IPS-20b (cell line): ENCODE results near the gene PCDHGA8.
"Not testable (repeated sequence)": the region's sequence is repeated elsewhere in the genome, so short reads cannot be mapped to it uniquely, and the experiment has no call there.

Source experiments
- H3K27ac ChIP-seq: one replicate; pipeline ENCODE4 v1.5.1; 2013; ENCODE audit warnings: low read length
- H3K27me3 ChIP-seq: 2 replicates; pipeline ENCODE4 v1.6.1; 2013; ENCODE audit warnings: mild to moderate bottlenecking, low read length, inconsistent platforms; ENCODE audit not compliant: insufficient read depth
- H3K36me3 ChIP-seq: 2 replicates; pipeline ENCODE4 v1.6.1; 2013; ENCODE audit warnings: low read depth, mild to moderate bottlenecking, inconsistent platforms, low read length, moderate library complexity; ENCODE audit not compliant: insufficient read depth
- H3K4me1 ChIP-seq: 2 replicates; pipeline ENCODE4 v1.6.1; 2013; ENCODE audit warnings: mild to moderate bottlenecking, control low read depth, inconsistent platforms, low read length, moderate library complexity; ENCODE audit not compliant: insufficient read depth
- H3K4me3 ChIP-seq: 2 replicates; pipeline ENCODE4 v1.5.1; 2013; ENCODE audit warnings: mild to moderate bottlenecking, low read length, inconsistent platforms
- H3K9ac ChIP-seq: 2 replicates; pipeline ENCODE4 v1.6.1; 2013; ENCODE audit warnings: low read depth, mild to moderate bottlenecking, inconsistent platforms, low read length, moderate library complexity
- H3K9me3 ChIP-seq: 2 replicates; pipeline ENCODE4 v1.6.1; 2013; ENCODE audit warnings: mild to moderate bottlenecking, low read depth, low read length, inconsistent platforms; ENCODE audit not compliant: insufficient read depth

Gene PCDHGA8

DNA sequence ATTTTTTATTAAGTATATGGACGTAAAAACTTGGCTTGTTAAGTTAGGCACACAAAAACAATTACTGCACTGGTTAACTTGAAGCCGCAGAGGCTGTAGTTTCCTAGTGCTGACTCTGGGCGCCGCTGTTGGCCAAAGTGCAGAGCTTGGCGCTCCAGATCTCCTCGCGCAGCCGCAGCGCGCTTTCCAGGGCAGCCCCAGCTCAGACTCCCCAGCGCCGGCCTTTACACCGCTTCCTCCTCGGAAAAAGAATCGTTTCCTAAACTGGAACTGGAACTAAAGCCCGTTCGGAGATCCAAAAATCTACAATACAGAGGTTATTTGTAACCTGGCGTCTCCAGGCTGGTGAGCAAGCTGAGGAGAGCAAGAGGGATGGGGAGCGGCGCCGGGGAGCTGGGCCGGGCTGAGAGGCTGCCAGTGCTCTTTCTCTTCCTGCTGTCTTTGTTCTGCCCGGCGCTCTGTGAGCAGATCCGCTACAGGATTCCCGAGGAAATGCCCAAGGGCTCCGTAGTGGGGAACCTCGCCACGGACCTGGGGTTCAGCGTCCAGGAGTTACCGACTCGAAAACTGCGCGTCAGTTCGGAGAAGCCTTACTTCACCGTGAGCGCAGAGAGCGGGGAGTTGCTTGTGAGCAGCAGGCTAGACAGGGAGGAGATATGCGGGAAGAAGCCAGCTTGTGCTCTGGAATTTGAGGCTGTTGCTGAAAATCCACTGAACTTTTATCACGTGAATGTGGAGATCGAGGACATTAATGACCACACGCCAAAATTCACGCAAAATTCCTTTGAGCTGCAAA, 5.5 kb downstream of the PCDHGA8 start, which contains the start of gene PCDHGB5:
Gene PCDHGB5 (plus strand): TSS at position 192 of the 796 bp plus-strand sequence. CDS start 181 bp downstream, at position 373.
- not testable (repeated sequence) for H3K36me3 ChIP-seq, H3K27ac ChIP-seq, H3K4me3 ChIP-seq, H3K27me3 ChIP-seq, H3K4me1 ChIP-seq, H3K9ac ChIP-seq
- H3K9me3 ChIP-seq: peaks cover 79% of the 10 kb centered on the region

DNA sequence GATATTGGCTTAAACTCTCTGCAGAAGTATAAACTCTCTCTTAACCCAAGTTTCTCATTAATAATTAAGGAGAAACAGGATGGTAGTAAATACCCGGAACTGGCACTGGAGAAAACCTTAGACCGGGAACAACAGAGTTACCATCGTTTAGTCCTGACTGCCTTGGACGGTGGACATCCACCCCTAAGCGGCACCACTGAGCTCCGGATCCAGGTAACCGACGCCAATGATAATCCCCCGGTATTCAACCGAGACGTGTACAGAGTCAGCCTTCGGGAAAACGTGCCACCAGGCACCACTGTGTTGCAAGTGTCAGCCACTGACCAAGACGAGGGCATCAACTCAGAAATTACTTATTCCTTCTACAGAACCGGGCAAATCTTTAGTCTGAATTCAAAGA, 6.2 kb downstream of the PCDHGA8 start:
- Histone ChIP-seq H3K9ac (no peak overlapping the region), H3K4me1 (no peaks in the 10 kb centered on the region), H3K27ac (no peak overlapping the region), H3K27me3 (no peaks in the 10 kb centered on the region), H3K9me3 (peaks cover 74% of the 10 kb centered on the region), H3K4me3 (no peak overlapping the region), H3K36me3 (no peaks in the 10 kb centered on the region)

GRCh38 chr5:141399555-141400258, 7.3 kb downstream of the PCDHGA8 start:
- Histone ChIP-seq H3K9me3 (peaks cover 65% of the 10 kb centered on the region), H3K27me3 (no peaks in the 10 kb centered on the region), H3K36me3 (no peaks in the 10 kb centered on the region), H3K9ac (no peak overlapping the region), H3K4me3 (no peak overlapping the region), H3K4me1 (no peaks in the 10 kb centered on the region), H3K27ac (no peak overlapping the region)

GRCh38 chr5:141402553-141403243, 10.3 kb downstream of the PCDHGA8 start, which contains the start of gene PCDHGA9:
Gene PCDHGA9 (plus strand): TSS chr5:141402778. CDS start chr5:141402953, 175 bp downstream.
- Histone ChIP-seq H3K27me3 (no peaks in the 10 kb centered on the region), H3K4me3 (no peak within 1 kb of the TSS), H3K9ac (no peak within 1 kb of the TSS), H3K36me3 (no peaks in the 10 kb centered on the region), H3K9me3 (peaks cover 38% of the 10 kb centered on the region), H3K4me1 (no peaks in the 10 kb centered on the region), H3K27ac (no peak within 1 kb of the TSS)

- peaks cover 37% of the 10 kb centered on the region for H3K9me3 ChIP-seq
- H3K27ac ChIP-seq: no peak overlapping the region
- H3K4me3 ChIP-seq: no peak overlapping the region
- H3K9ac ChIP-seq: no peak overlapping the region
- H3K36me3 ChIP-seq: no peaks in the 10 kb centered on the region
- H3K4me1 ChIP-seq: no peaks in the 10 kb centered on the region
- H3K27me3 ChIP-seq: peaks cover under 1% of the 10 kb centered on the region; the same call in 1 of the 2 replicates
These were observed 11.0 kb downstream of the PCDHGA8 start for GRCh38 chr5:141403387-141403786.

GRCh38 chr5:141407790-141408505, 15.5 kb downstream of the PCDHGA8 start, which contains the start of gene PCDHGB6:
Gene PCDHGB6 (plus strand): TSS chr5:141408021. CDS start chr5:141408203, 182 bp downstream.
- Histone ChIP-seq H3K9me3 (peaks cover 16% of the 10 kb centered on the region; the same call in 1 of the 2 replicates), H3K9ac (peak within 1 kb of the TSS; percentile 76), H3K27me3 (peaks cover 12% of the 10 kb centered on the region), H3K4me3 (peak within 1 kb of the TSS; percentile 84)
- not testable (repeated sequence) for H3K36me3 ChIP-seq, H3K4me1 ChIP-seq, H3K27ac ChIP-seq

- Histone ChIP-seq H3K27me3 (peaks cover 12% of the 10 kb centered on the region), H3K36me3 (no peaks in the 10 kb centered on the region), H3K9ac (no peak overlapping the region), H3K4me3 (no peak overlapping the region), H3K27ac (no peak overlapping the region), H3K4me1 (no peaks in the 10 kb centered on the region), H3K9me3 (peaks cover 27% of the 10 kb centered on the region)
These were observed 17.3 kb downstream of the PCDHGA8 start for GRCh38 chr5:141409598-141410306.

DNA sequence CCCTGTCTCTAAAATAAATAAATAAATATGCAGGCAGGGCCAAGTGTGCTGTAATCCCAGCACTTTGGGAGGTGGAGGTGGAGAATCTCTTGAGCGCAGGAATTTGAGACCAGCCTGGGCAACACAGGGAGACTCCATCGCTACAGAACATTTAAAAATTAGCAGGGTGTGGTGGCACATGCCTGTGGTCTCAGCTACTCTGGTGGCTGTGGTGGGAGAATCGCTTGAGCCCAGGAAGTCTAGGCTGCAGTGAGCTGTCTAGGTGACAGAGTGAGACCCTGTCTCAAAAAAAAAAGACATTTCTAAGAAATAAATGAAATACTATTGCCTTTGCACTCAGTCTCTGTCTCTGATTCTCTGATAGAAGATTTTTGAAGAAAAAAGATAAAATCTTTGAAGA, 19.1 kb downstream of the PCDHGA8 start:
- H3K4me1 ChIP-seq: no peaks in the 10 kb centered on the region
- no peak overlapping the region for H3K4me3 ChIP-seq
- H3K36me3 ChIP-seq: no peaks in the 10 kb centered on the region
- H3K9ac ChIP-seq: no peak overlapping the region
- peaks cover 27% of the 10 kb centered on the region for H3K9me3 ChIP-seq
- no peak overlapping the region for H3K27ac ChIP-seq
- H3K27me3 ChIP-seq: peaks cover 12% of the 10 kb centered on the region

- Histone ChIP-seq H3K4me1 (no peaks in the 10 kb centered on the region), H3K4me3 (peak within 1 kb of the TSS; percentile 78; the same call in 1 of the 2 replicates), H3K27me3 (peaks cover 13% of the 10 kb centered on the region), H3K36me3 (no peaks in the 10 kb centered on the region), H3K9me3 (peaks cover 27% of the 10 kb centered on the region), H3K9ac (peak within 1 kb of the TSS; percentile 77; the same call in 1 of the 2 replicates), H3K27ac (no peak within 1 kb of the TSS)
These were observed 20.6 kb downstream of the PCDHGA8 start, which contains the start of gene PCDHGA10 for GRCh38 chr5:141412854-141413539. Gene PCDHGA10 (plus strand): TSS chr5:141412987. CDS start chr5:141413176, 189 bp downstream.

DNA sequence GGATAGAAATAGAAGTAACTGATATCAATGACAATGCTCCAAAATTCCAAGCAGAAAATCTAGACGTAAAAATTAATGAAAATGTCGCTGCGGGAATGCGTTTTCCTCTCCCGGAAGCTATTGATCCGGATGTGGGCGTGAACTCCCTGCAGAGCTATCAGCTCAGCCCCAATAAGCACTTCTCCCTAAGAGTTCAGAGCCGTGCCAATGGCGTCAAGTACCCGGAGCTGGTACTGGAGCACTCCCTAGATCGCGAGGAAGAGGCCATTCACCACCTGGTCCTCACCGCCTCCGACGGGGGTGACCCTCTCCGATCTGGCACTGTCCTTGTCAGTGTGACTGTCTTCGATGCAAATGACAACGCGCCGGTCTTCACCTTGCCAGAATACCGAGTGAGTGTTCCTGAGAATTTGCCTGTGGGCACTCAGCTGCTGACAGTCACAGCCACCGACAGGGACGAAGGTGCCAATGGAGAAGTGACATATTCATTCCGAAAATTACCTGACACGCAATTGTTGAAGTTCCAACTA, 21.2 kb downstream of the PCDHGA8 start:
- Histone ChIP-seq H3K27ac (no peak overlapping the region), H3K9me3 (peaks cover 31% of the 10 kb centered on the region), H3K4me1 (no peaks in the 10 kb centered on the region), H3K27me3 (peaks cover 17% of the 10 kb centered on the region), H3K4me3 (peak overlapping the region; percentile 78; the same call in 1 of the 2 replicates), H3K36me3 (no peaks in the 10 kb centered on the region), H3K9ac (peak overlapping the region; percentile 77; the same call in 1 of the 2 replicates)
